AG08396 (cell line): ENCODE measurements around the gene BMP2K.

Source experiments
- DNase-seq: peaks from one replicate; pipeline ENCODE4 v3.0.0; 2012; ENCODE audit warnings: low spot score, mixed read lengths

The BMP2K gene

GRCh38 chr4:78776079-78776728, at the start of gene BMP2K:
BMP2K (plus strand) TSS chr4:78776350; CDS start chr4:78776544, 194 bp downstream.
- peak; percentile 91 for DNase-seq

- DNase-seq: no peak
These were observed 49.6 kb upstream of the BMP2K start for GRCh38 chr4:78726546-78726945.

- DNase-seq: no peak
These were observed 43.6 kb upstream of the BMP2K start for GRCh38 chr4:78732332-78733104.

- DNase-seq: no peak
These were observed 41.5 kb upstream of the BMP2K start for GRCh38 chr4:78734441-78735162.

- DNase-seq: no peak
These were observed 40.5 kb upstream of the BMP2K start for GRCh38 chr4:78735697-78736096.

GRCh38 chr4:78737035-78737434, 39.1 kb upstream of the BMP2K start:
- DNase-seq: no peak

GRCh38 chr4:78737973-78738372, 38.2 kb upstream of the BMP2K start:
- no peak for DNase-seq

GRCh38 chr4:78742300-78742699, 33.9 kb upstream of the BMP2K start:
- no peak for DNase-seq

GRCh38 chr4:78747475-78747922, 28.7 kb upstream of the BMP2K start:
- DNase-seq: no peak

GRCh38 chr4:78748381-78748780, 27.8 kb upstream of the BMP2K start:
- no peak for DNase-seq

- no peak for DNase-seq
These were observed 26.7 kb upstream of the BMP2K start for GRCh38 chr4:78749258-78749971.

- no peak for DNase-seq
These were observed 26.0 kb upstream of the BMP2K start for GRCh38 chr4:78749972-78750727.

GRCh38 chr4:78753091-78753490, 23.1 kb upstream of the BMP2K start:
- no peak for DNase-seq

- DNase-seq: no peak
These were observed 21.3 kb upstream of the BMP2K start for GRCh38 chr4:78754872-78755271.

- DNase-seq: no peak
These were observed 20.0 kb upstream of the BMP2K start for GRCh38 chr4:78756137-78756536.

GRCh38 chr4:78756776-78757175, 19.4 kb upstream of the BMP2K start:
- DNase-seq: no peak

- no peak for DNase-seq
These were observed 18.6 kb upstream of the BMP2K start for GRCh38 chr4:78757574-78757973.

GRCh38 chr4:78758085-78758484, 18.1 kb upstream of the BMP2K start:
- DNase-seq: no peak

- DNase-seq: no peak
These were observed 13.6 kb upstream of the BMP2K start for GRCh38 chr4:78762529-78762928.

- DNase-seq: no peak
These were observed 12.9 kb upstream of the BMP2K start for GRCh38 chr4:78763251-78763650.

- DNase-seq: no peak
These were observed 12.3 kb upstream of the BMP2K start for GRCh38 chr4:78763763-78764387.
